Neuronal stem cell (in vitro differentiated cells): Measurements from ENCODE around the gene MAP4K5.

Experiments used
- DNase-seq: peaks from one replicate; pipeline ENCODE4 v3.0.0-alpha.2; 2013; ENCODE audit warnings: low spot score
- H2AFZ ChIP-seq: one replicate; pipeline ENCODE4 v1.6.1; 2013; ENCODE audit warnings: mild to moderate bottlenecking, low read length, inconsistent platforms
- H2AK5ac ChIP-seq: 2 replicates; pipeline ENCODE4 v1.6.1; 2013; ENCODE audit warnings: low read depth, mild to moderate bottlenecking, inconsistent platforms, low read length, moderate library complexity, mixed read lengths
- H2BK120ac ChIP-seq: 2 replicates; pipeline ENCODE4 v1.6.1; 2013; ENCODE audit warnings: low read depth, mild to moderate bottlenecking, inconsistent platforms, low read length, moderate library complexity, mixed read lengths
- H2BK12ac ChIP-seq: one replicate; pipeline ENCODE4 v1.6.1; 2013; ENCODE audit warnings: low read length, inconsistent platforms
- H2BK15ac ChIP-seq: 2 replicates; pipeline ENCODE4 v1.6.1; 2013; ENCODE audit warnings: mild to moderate bottlenecking, low read length, inconsistent platforms, mixed read lengths
- H2BK5ac ChIP-seq: one replicate; pipeline ENCODE4 v1.6.1; 2013; ENCODE audit warnings: inconsistent platforms, mild to moderate bottlenecking, low read length, moderate library complexity
- H3K14ac ChIP-seq: one replicate; pipeline ENCODE4 v1.6.1; 2013; ENCODE audit warnings: low read length, inconsistent platforms
- H3K18ac ChIP-seq: 2 replicates; pipeline ENCODE4 v1.6.1; 2013; ENCODE audit warnings: low read length, inconsistent platforms
- H3K23ac ChIP-seq: 2 replicates; pipeline ENCODE4 v1.6.1; 2013; ENCODE audit warnings: low read depth, mild to moderate bottlenecking, mixed read lengths, low read length, inconsistent platforms; ENCODE audit not compliant: poor library complexity
- H3K27ac ChIP-seq: replicated peaks from 3 replicates; pipeline ENCODE4 v1.5.1; 2013; ENCODE audit warnings: low read length, inconsistent platforms
- H3K27me3 ChIP-seq, 3 experiments: 2 replicates each; pipeline ENCODE4 v1.6.1; 2013; ENCODE audit warnings: low read length in 3 of 3, mild to moderate bottlenecking in 2 of 3, inconsistent platforms in 1 of 3, low read depth in 1 of 3, mixed read lengths in 1 of 3, moderate library complexity in 1 of 3; ENCODE audit not compliant: control insufficient read depth in 3 of 3, insufficient read depth in 3 of 3
- H3K36me3 ChIP-seq, 2 donors: replicated peaks in 1 of 2; 2 replicates each; pipeline ENCODE4 v1.6.1; 2013; ENCODE audit warnings: low read length in 2 of 2; ENCODE audit not compliant: control insufficient read depth in 2 of 2, insufficient read depth in 2 of 2
- H3K4ac ChIP-seq: 2 replicates; pipeline ENCODE4 v1.6.1; 2013; ENCODE audit warnings: inconsistent platforms, mild to moderate bottlenecking, low read length, moderate library complexity
- H3K4me1 ChIP-seq, 2 donors: 1 replicate in 1 of 2; 2 replicates in 1 of 2; pipeline ENCODE4 v1.6.1; 2013; ENCODE audit warnings: low read length in 2 of 2, low read depth in 1 of 2; ENCODE audit not compliant: control insufficient read depth in 2 of 2, insufficient read depth in 1 of 2
- H3K4me2 ChIP-seq: one replicate; pipeline ENCODE4 v1.6.1; 2013; ENCODE audit warnings: mild to moderate bottlenecking, low read length, inconsistent platforms; ENCODE audit not compliant: insufficient read depth, poor library complexity, severe bottlenecking
- H3K4me3 ChIP-seq, 2 donors: 2 replicates each; pipeline ENCODE4 v1.5.1; 2013; ENCODE audit warnings: low read length in 2 of 2, mild to moderate bottlenecking in 2 of 2, inconsistent platforms in 1 of 2, moderate library complexity in 1 of 2
- H3K79me1 ChIP-seq: one replicate; pipeline ENCODE4 v1.6.1; 2013; ENCODE audit warnings: low read depth, mild to moderate bottlenecking, inconsistent platforms, low read length, moderate library complexity
- H3K9ac ChIP-seq: one replicate; pipeline ENCODE4 v1.6.1; 2013; ENCODE audit warnings: mild to moderate bottlenecking, low read depth, low read length, inconsistent platforms; ENCODE audit not compliant: poor library complexity
- H3K9me3 ChIP-seq, 2 donors: replicated peaks in 1 of 2; 2 replicates each; pipeline versions ENCODE3 to v1.6.1; 2013; ENCODE audit warnings: low read length in 2 of 2, mild to moderate bottlenecking in 2 of 2, inconsistent platforms in 1 of 2, low read depth in 1 of 2, mixed read lengths in 1 of 2, moderate library complexity in 1 of 2; ENCODE audit not compliant: control insufficient read depth in 2 of 2, insufficient read depth in 1 of 2
- H4K8ac ChIP-seq: one replicate; pipeline ENCODE4 v1.6.1; 2013; ENCODE audit warnings: low read depth, mild to moderate bottlenecking, inconsistent platforms, low read length, moderate library complexity
- H4K91ac ChIP-seq: one replicate; pipeline ENCODE4 v1.6.1; 2013; ENCODE audit warnings: low read length, low read depth, mild to moderate bottlenecking, inconsistent platforms; ENCODE audit not compliant: poor library complexity
- WGBS, 2 donors: extraction: QIAGEN DNeasy Blood & Tissue Kit; methylation state at CpG; one replicate each; pipeline ENCODE4 v1.1.7; 2013; ENCODE audit warnings: missing lambda C conversion rate in 2 of 2, mixed read lengths in 1 of 2; ENCODE audit not compliant: insufficient read length in 2 of 2, insufficient replicate concordance in 1 of 2; ENCODE audit errors: extremely low coverage in 2 of 2; 5-methylcytosine and 5-hydroxymethylcytosine counted together

The MAP4K5 gene

DNA sequence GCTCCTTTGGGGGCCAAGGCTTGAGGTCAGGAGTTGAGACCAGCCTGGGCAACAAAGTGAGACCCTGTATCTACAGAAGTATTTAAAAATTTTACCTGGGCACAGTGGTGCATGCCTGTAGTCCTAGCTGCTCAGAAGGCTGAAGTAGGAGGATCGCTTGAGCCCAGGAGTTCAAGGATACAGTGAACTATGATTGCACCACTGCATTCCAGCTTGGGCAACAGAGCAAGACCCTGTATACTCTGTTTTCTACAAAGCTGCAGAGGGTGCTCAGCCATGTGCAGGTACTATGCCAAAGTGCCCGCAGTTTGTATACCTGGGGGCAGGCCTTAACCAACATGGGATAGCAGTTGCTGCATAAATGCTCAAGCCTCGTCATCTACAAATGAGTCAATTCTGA lies 108.8 kb downstream of the MAP4K5 start:
- Histone ChIP-seq H3K79me1 (no peaks in the 10 kb centered on the region), H3K27ac (no peak overlapping the region), H2BK120ac (no peak overlapping the region), H3K9me3 (peaks cover 0 to 6% of the 10 kb centered on the region in 2 donors), H3K27me3 (no peaks in the 10 kb centered on the region), H4K91ac (no peak overlapping the region), H2BK5ac (no peak overlapping the region), H3K9ac (no peak overlapping the region), H3K14ac (no peak overlapping the region), H2BK15ac (no peak overlapping the region), H3K36me3 (peaks cover 6 to 99% of the 10 kb centered on the region in 2 donors), H3K23ac (no peak overlapping the region), H3K4ac (no peak overlapping the region), H2AFZ (no peak overlapping the region), H4K8ac (no peak overlapping the region), H3K4me1 (no peaks in the 10 kb centered on the region), H3K18ac (no peak overlapping the region), H3K4me3 (no peak overlapping the region), H3K4me2 (no peak overlapping the region), H2BK12ac (no peak overlapping the region), H2AK5ac (no peak overlapping the region)
- WGBS, 2 donors: no CpG with 5 or more reads among the region's 3 CpGs
- no peak for DNase-seq

DNA sequence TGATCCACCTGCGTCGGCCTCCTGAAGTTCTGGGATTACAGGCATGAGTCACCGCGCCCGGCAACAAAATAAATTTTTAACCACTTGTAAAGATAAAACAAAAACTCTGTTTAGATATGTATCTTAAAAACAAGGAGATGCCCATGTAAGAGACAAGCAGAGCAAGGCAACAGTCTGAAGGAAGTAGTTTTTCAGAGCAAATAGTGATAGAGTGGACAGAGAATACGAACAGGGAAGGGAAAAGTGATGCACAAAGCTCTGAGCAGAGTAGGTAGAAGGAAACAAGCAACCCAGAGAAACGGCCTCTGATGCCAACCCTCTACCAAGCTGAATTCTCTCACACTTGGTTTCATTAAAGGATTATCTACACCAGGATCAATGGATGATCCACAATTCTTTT lies 110.9 kb downstream of the MAP4K5 start:
- Histone ChIP-seq H3K18ac (no peak overlapping the region), H3K36me3 (peaks cover 12 to 99% of the 10 kb centered on the region in 2 donors), H3K4me1 (no peaks in the 10 kb centered on the region), H3K27ac (no peak overlapping the region), H3K27me3 (no peaks in the 10 kb centered on the region), H2BK12ac (no peak overlapping the region), H3K4me3 (no peak overlapping the region), H3K4ac (no peak overlapping the region), H2AK5ac (no peak overlapping the region), H3K14ac (no peak overlapping the region), H3K9me3 (peaks cover 1 to 25% of the 10 kb centered on the region in 2 donors), H3K79me1 (no peaks in the 10 kb centered on the region), H2AFZ (no peak overlapping the region), H4K8ac (no peak overlapping the region), H2BK120ac (no peak overlapping the region), H3K23ac (no peak overlapping the region), H4K91ac (no peak overlapping the region), H2BK15ac (no peak overlapping the region), H3K4me2 (no peak overlapping the region), H2BK5ac (no peak overlapping the region), H3K9ac (no peak overlapping the region)
- WGBS, 2 donors: no CpG with 5 or more reads among the region's 7 CpGs
- DNase-seq: no peak

DNA sequence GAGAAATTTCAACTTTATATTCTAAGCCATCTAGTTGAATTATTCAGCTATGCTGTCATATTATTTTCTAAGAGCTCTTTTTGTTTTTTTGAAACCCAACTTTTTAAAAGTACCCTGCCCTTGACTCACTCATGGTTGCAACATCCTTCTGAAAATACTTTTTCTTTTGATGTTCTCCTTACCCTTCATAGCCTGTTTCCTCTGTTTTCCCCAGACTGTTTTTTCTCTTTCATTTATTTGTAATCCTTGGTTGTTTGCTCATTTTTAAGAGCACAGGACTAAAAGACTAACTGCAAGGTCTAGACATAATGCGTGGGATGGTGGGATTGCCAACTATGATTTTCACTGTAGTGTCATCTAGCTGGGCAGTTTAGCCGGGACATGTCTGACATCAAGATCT lies 114.5 kb downstream of the MAP4K5 start:
- Histone ChIP-seq H3K9me3 (peaks cover 8 to 37% of the 10 kb centered on the region in 2 donors), H3K14ac (no peak overlapping the region), H2AK5ac (no peak overlapping the region), H2BK5ac (no peak overlapping the region), H3K9ac (no peak overlapping the region), H3K27me3 (no peaks in the 10 kb centered on the region), H3K27ac (no peak overlapping the region), H3K36me3 (peaks cover 15 to 82% of the 10 kb centered on the region in 2 donors), H2AFZ (no peak overlapping the region), H4K8ac (no peak overlapping the region), H3K4me1 (no peaks in the 10 kb centered on the region), H3K4me3 (no peak overlapping the region), H4K91ac (no peak overlapping the region), H3K18ac (no peak overlapping the region), H2BK120ac (no peak overlapping the region), H3K4me2 (no peak overlapping the region), H2BK12ac (no peak overlapping the region), H3K23ac (no peak overlapping the region), H3K79me1 (no peaks in the 10 kb centered on the region), H3K4ac (no peak overlapping the region), H2BK15ac (no peak overlapping the region)
- no peak for DNase-seq
- WGBS, 2 donors: no CpG with 5 or more reads among the region's 2 CpGs

DNA sequence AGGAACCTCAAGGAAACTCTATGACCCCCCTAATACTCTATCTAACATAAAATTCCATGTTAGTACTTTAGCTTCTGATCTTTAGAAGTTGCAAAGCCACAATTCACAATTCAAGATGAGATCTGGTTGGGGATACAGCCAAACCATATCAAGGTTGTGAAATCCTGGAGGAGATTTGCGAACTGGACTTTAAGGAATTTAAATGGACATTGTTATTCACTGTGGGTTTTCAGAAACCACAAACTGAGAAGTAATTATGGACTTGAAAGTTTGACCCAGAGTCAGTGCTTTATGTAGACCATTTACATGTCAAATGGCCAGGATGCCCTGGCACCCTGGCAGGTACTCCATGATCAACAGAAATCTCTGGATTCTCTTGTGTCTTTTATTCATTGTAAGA lies 121.4 kb downstream of the MAP4K5 start:
- Histone ChIP-seq H3K4me1 (no peaks in the 10 kb centered on the region), H3K79me1 (no peaks in the 10 kb centered on the region), H2AK5ac (no peak overlapping the region), H3K27ac (no peak overlapping the region), H3K27me3 (no peaks in the 10 kb centered on the region), H3K36me3 (peaks cover 4 to 13% of the 10 kb centered on the region in 2 donors), H4K91ac (no peak overlapping the region), H3K4me2 (no peak overlapping the region), H2BK120ac (no peak overlapping the region), H2BK12ac (no peak overlapping the region), H2BK15ac (no peak overlapping the region), H3K18ac (no peak overlapping the region), H4K8ac (no peak overlapping the region), H2BK5ac (no peak overlapping the region), H2AFZ (no peak overlapping the region), H3K4me3 (no peak overlapping the region), H3K14ac (no peak overlapping the region), H3K23ac (no peak overlapping the region), H3K4ac (no peak overlapping the region), H3K9ac (no peak overlapping the region), H3K9me3 (peaks cover 9 to 14% of the 10 kb centered on the region in 2 donors)
- no peak for DNase-seq
- no CpG with 5 or more reads among the region's 1 CpG for WGBS, 2 donors
